ENCODE measurements around the gene ATP23.

The ATP23 gene, protein sequence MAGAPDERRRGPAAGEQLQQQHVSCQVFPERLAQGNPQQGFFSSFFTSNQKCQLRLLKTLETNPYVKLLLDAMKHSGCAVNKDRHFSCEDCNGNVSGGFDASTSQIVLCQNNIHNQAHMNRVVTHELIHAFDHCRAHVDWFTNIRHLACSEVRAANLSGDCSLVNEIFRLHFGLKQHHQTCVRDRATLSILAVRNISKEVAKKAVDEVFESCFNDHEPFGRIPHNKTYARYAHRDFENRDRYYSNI

DNA sequence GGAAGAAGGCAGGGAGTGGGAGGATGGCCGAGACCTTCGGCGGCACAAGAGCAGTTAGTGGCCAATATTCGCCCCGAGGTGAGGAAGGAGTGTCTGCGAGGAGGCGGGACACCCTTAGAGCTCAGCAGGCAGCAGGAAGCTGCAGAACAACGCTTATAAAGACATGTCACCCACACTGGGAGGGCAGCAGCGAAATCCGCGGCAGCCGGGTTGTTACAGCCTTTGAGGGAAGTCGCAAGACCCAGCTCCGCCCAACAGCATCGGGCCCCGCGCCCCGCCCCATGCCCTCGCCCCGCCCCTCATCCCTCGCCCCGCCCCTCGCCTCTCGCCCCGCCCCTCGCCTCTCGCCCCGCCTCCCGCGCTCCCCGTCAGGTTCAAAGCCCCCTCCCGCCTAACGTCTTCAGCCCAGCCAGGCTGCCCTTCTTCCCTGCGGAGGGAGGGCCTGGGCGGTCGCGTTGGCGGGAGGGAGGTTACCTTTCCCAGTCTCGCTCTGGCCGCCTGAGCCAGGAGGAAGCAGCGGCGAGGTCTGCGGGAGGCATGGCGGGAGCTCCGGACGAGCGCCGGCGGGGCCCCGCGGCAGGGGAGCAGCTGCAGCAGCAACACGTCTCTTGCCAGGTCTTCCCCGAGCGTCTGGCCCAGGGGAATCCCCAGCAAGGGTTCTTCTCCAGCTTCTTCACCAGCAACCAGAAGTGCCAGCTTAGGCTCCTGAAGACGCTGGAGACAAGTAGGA is at the start of gene ATP23:
Gene ATP23 (plus strand): TSS at position 403 of the 730 bp plus-strand sequence. CDS start 135 bp downstream, at position 538.
- peak; percentile 88 for DNase-seq

DNA sequence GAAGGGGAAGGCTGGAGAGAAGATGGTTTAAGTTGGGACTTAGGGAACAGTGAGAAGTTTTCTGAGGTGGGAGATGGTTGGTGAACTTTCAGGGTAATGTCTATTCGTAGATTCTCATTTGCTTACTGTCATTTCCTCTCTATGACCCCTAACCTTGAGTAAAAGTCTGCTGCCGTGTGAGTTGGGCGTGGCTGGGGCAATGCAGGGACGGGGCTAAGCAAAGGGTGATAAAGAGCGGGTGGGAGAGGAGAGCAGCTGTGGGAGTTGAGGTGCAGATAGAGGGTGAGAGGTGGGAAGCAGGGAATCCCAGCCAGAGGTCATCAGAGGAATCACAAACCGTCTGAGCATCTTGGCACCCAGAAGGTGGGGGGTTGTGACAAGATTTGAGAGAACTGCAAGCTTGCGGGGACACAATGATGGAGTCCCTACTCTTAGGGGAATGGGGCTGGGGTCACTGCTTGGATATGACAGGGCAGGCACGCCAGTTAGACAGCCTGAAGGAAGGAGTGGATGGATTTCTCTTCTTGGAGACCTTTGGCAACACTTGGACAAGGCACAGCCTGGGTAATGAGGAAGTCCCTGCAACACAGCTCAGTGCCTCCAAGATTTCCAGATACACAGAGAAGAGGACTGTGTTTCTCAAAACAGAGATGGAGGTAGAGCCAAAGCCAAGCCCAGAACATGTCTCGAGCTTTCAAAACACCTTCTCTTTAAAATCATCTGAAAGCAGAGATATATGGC is 49.0 kb upstream of the ATP23 start:
- no peak for DNase-seq

DNA sequence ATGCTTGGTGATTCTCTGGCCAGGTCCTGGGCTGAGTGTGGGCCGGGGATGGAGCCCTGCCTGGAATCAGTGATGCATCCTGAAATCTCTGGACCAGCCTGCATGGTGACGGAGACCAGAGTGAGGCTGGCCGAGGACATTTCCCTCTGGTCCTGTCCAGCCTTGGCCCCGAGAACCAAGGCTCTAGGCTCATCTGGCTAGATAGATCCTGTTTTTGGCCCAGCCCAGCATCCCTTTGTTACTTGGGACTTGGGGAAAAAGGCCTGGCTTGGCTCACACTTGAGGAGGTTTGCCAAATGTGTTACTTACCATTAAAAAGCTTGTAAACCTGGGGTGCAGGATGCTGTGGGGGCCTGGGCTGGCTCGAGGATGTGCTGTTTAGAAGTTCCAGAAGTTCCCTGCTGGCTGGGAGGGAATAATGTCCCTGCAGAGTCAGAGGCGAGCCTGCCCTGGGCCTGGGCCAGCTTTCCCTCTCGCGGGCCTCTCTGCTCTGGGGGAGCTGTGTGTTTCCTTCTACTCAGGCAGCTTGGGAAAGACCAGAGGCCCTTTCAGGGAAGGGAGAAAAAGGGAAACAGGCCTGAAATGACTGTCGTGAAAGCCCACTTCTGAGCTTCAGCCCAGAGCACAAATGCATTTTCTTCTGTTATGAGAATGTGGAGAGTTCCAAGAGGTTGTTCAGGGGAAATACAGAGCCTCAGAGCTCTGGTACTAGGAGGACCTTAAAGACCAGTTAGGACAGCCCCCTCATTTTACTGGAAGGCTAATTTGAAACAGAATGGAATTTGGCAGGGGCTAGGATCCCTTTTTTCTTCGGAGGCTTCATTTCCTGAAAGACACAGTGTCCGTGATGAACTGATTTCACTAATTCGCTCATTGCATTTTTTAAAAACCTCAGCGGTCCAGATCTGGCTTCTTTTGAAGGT is 47.7 kb upstream of the ATP23 start:
- no peak for DNase-seq

DNA sequence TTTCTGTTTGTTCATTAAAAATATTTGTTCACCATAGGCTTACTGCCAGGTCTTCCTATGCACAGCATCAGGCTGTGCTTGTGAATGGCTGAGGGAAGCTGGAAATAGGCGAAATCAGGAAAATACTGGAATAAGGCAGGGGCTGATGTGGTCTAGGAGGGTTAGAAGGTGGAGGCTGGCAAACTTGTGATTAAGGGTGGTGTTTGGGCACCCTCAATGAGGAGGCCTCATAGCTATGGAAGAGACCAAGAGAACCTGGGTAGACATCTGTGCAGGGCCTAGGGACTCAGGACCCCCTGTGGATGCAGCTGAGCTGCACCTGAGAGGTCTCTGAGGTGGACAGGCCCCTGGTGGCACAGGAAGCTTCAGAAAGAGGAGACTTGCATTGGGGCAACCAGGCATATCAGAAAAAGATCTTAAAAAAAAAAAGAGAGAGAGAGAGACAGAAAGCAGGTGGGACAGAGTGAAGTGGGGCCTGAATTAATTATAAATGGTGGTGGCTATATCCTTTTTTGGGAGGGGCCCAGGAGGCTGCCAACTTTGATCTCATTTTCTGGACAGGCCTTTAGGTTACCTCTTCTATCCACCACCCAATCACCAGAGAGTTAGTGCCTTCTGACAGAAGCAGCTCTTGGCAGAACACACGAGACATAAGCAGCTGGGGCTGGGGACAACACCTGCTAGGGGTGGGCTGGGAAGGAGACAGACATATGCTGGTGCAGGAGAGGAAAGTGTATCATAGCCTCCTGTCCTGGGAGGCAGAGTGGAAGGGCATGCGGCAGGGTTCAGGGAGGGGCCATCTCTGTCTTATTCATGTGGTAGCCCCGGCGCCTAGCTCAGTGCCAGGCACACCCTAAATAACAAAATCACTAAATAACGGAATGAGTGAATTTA is 46.7 kb upstream of the ATP23 start:
- DNase-seq, result no peak

DNA sequence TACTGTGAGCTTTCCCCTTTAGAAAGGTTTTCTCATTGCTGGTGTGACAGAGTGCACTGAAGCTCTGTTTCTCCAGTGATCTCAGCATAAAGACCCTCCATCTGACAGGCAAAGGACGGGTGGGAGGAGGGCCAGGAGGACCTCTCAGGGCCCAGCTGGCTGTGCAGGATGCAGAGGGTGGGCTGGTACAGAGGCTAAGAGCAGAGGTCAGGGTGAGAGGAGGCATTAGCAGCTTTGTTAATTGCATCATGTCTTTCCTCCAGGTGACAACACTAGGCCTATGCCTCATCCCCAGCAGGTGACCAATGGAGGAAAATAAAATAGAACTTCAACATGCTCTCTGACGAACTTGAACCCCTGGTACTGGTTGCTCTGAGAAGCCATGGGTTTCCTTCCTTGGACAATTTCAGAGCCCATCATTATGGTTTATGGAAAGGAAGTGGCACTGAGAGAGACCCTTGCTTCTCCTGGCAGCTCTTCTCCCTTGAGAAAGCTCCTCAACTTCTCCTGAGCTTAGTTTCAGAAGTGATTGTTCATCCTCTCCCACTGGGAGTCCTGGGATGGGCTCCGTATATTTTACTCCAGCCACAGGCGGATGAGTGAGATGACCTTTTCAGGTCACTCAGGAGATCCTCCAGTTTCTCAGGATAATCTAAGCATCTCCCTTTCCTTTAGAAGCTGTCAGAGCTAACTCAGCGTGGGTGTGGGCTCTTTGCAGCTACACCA is 45.8 kb upstream of the ATP23 start:
- peak; percentile 17 for DNase-seq

DNA sequence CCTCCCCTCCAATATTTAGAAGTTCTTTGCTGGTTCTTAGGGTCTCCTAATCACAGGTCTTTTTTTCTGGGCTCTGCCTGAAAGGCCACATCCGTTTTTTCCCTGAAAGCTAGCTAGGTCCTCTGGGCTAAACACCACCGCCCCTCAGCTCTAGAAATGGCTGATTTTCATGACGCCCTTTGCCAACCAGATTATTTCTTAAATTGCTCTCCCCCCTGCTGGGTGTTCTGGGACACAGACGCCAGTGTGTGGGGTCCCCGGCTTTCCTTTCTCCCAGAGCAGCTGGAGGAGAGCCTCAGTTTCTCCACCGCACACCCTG is 45.3 kb upstream of the ATP23 start:
- DNase-seq, result no peak

DNA sequence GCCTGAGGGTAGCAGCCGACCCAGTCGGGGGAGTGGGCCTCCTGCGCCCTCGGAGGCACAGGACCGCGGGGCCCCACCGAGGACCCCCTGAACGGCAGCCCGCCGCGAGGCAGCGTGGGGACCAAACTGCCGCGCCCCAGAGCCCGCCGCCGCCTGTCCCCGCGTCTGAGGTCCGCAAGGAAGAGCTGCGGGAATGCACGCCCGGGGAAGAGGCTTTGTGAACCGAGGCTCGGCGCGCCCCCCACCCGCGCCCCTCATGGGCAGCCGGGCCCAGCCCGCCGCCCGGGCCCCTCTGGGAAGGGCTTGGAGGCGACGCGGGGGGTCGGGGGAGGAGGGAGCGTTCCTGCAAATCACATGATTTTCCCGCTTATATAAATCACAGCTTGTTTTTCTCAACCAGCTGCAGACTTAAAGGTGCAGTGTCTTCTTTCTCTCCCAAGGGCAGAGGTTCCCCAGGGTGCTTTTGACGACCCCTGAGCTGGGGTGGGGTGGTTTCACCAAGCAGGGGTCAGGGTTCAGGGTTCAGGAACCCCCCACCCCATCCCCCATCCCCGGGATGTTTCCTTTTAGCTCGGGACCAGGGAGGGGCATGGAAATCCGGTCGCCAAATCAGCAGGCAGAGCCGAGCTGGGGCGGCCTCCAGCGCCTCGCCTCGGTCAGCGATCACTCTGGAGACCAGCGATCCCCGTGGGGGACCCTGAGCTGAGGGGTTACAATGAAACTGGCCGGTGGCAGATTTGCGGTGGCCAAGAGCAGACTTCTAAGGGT is 44.7 kb upstream of the ATP23 start:
- no peak for DNase-seq

DNA sequence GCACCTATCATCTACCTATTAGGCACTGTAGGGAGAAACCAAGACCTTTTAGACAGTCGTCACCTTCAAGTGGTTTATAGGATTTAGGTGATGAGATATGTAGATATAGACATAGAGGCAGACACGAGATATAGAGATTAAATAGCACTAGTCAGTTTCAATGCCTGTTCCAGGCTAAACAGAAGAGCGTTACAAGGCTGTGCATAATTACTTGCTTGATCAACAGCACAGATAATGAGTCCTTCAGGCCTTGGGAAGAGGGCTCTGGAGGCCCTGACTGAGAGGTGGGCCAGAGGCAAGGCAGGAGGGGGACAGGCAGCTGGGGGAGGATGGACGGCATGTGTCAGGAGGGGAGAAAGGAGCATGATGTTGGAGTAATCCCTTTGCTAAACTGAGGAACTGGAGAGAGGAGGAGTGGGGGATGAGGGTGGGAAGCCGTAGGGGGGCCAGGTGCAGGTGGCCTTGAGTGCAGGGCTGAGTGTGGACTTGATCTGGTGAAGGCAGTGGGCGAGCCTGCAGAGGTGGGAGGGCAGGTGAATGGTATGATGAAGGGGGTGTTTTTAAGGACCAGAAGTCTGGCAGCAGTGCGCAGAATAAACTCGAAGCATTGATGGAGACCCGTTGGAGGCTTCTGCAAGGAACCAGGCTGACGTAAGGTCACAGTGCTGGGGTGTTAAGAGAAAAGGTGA is 43.9 kb upstream of the ATP23 start:
- no peak for DNase-seq

DNA sequence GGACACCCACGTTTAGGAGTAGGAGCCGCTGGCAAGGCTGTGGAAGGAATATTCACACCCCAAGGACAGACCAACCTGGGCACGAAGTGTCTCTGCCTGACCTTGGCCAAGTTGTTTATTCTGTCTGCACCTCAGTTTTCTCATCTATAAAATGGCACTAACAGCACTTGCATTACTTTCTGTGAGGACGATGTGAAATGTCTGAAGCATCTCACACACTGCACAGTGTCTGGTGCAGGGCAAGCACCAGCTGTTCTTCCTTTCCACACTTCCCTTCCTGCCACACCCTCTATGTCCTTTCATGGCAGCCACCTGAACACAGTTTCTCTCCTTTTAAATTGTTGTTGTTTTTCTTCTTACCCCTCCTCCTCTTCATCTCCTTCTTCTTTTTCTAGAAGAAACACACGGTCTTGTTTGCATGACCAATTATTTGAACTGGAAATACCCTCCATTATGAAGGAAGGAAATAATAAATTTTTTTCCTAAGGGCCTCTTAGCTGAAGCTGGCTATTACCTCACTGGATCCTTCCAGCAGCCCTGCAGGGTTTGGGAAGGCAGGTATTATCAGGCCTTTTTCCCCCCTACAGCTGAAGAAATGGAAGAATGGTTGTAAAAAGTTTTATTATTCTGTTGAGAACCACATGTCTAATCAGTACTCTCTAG is 42.9 kb upstream of the ATP23 start:
- DNase-seq, result no peak

DNA sequence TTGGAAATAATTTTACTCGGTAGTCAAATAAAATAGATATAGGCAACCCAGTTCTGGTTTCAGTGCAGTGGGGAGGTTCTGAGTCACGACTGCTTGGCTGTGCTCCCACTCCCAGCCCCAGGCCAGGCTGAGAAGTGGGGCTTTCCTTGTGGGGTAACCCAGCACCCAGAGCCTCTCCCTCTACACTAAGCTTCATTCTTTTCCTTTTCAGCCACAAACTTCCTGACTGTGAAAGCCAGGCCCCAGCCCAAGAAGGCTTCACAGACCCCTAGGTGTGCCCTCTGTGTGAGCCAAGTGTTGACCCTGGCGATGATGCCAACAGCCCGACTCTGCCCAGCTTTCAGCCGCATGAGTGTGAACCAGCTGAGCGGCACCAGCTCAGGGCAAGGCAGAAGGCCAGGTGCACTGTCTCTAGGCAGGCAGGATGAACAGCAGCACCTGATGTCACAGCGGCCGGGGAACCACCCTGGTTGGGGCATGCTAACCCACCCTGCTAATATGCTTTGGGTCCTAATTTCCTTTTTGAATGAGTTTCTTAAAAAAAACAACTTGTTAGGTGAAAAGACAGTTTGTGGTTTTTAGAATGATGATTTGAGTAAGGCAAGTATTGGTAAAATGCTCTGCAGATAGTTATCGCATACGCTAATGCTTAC is 42.2 kb upstream of the ATP23 start:
- peak; percentile 75 for DNase-seq

DNA sequence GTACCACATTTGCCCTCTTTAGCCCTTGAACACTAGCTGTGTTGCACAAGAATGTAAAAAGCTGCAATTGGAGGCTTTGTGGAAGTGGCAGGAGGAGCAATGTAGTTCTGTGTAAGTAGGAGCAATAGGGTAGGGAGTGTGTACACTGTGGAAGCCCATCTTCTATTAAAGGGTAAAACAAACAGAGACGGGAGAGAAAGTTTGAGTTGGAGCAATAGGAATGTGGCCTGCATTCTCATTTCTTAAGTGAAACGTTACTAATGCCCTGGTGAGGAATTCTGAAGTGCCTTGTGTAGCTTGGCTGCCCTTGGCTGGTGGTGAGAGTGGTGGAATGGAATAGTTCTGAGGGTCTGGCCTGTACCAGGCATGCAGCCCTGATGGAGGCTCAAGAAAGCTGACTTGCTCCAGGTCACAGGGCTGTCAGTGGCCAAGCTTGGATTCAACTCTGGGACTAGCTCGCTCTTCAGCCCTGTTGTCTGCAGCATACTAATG is 38.8 kb upstream of the ATP23 start:
- no peak for DNase-seq

DNA sequence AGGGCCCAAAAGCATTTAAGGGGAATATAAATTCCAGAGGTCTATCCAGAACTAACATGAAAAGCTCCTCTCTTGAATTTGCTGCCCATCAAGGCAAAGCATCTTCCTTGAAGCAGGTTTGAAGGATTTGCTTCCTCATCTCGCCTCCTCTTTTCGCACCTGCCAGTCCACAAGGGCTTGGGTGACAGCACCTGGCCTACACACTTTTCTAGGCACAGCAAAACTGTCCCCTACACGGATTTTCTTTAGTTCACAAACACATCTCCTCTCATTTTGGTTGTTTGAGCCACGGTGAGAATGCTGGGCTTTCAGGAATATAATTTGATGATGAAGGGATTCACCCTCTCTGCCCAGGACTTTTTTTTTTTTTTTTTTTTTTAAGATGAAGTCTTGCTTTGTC is 36.9 kb upstream of the ATP23 start:
- no peak for DNase-seq

DNA sequence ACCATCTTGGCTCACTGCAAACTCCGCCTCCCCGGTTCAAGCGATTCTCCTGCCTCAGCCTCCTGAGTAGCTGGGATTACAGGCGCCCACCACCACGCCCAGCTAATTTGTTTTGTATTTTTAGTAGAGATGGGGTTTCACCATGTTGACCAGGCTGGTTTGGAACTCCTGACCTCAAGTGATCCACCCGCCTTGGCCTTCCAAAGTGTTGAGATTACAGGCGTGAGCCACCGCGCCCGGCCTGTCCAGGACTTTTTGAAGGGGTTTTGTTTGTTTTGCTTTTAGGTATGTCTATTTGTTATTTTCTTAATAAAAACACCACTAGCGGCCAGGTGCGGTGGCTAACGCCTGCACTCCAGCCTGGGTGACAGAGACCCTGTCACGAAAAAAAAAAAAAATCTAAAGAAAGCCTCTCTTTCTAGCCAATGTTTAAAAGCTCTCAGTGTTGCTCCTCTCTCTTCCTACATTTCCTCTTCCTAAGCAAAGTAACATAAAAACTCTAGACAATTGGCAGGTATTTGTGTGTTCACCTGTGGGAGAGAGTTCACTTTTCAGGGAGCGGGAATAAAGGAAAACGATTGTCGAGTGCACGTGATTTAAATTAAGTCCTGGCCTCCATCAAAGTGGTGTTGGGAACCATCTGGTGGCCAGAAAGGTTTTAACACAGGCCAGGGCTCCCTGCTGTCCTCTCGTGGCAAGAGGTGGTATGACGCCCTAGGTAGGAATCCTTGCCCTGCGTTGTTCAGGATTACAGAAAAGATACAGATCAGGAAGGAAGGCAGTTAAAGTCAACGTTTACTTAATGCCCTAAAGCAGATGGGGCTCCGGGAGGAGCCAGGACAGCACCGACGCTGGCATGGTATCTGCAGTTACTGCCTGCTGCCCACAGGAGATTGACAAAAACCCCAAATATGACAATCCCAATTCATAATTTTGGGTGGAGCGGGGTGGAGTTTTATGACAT is 36.2 kb upstream of the ATP23 start:
- peak; percentile 52 for DNase-seq

DNA sequence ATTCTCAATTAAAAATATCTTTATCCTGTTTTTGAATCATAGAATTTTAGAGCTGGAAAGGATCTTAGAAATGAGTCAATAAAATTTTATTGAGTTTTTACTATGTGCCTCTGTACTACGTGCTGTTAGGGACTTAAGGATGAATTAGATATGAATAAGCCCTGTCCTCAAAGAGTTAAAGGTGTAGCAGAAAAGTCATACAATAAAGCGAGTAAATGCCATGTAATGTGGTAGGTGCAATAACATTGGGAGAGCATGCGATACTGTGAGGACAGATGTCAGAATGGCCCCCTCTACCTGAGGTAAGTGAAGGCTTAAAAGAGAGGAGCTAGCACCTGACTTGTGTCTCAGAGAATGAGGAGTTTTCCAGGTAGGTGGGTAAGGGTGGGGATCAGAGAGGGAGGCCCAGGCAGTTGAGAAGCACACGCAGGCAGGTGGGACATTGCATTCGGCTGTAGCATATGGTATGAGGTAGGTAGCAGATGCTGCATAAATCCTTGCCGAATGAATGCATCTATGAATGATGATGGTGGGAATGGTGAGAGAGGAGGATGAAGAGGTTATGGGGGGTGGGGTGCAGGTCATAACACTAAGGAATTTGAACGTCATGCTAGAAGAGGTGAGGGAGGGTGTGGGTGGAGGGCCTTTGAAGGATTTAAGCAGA is 35.4 kb upstream of the ATP23 start:
- DNase-seq, result no peak

DNA sequence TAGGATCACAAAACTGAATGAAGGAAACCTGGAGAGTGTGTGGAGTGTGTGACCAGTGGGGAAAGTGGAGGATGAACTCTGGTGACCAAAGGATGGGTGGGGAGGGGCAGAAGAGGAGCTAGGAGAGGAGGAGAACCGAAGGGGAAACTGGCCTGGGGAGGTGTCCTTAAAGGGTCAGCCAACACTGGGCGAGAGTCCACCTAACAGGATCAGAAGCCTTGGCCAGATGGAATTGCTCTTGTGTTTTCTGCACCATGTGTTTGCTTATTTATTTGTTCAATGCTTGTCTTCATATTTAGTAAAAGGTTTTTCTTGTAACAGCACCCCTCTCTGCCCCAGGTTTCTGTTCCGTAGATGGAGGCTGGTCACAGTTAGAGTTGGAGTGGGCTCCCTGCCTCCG is 34.5 kb upstream of the ATP23 start:
- DNase-seq, result no peak

DNA sequence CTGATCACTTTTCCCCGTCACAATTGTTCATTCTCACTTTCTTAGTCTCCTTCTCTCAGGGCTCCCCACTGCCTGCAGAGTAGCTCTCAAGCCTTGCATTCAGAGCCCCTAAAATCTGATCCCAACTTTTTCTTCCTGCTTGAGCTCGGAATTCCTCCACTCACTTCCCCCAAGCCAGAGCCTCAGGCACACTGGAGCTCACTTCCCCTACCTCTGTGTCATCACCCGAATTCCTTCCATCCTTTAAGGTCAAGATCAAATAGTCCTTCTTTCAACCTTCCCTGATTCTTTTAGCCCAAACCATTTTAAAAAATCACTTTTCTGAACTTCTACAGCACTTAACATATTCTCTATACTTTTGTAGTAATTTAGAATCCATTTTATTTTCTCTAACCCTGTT is 34.1 kb upstream of the ATP23 start:
- DNase-seq, result no peak

DNA sequence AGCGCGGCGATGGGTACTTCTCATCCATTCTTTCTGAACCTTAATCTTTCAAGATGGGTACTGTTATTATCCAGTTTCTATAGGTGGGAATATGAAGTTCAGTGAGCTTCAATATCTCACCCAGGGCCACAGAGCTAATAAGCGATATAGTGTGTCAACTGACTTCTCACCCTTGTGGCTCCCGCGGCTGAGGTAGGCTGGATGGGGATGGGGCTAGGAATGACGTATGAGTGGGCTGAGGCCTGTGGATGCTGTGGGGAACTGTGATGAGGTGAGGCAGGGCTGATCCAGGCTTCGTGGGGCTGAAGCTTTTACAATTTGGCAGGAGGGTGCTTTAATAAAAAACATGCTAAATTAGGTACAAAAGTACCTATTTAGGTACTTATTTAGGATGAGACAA is 32.9 kb upstream of the ATP23 start:
- no peak for DNase-seq
